Astrocyte of the cerebellum (primary cell): ENCODE results near the gene ENTPD2.

Experiments used
- DNase-seq: peaks from one replicate; pipeline ENCODE4 v3.0.0-alpha.2; 2011; ENCODE audit warnings: low read depth
- H3K4me3 ChIP-seq: 2 replicates; pipeline ENCODE4 v1.5.1; 2011; ENCODE audit warnings: mild to moderate bottlenecking, low read depth, low read length, moderate library complexity
- CTCF ChIP-seq: IDR thresholded peaks from 2 replicates; pipeline ENCODE4 v1.5.1; 2012; ENCODE audit warnings: low read length, low read depth, moderate library complexity, mild to moderate bottlenecking; ENCODE audit errors: missing control alignments
- in situ Hi-C: cut with HindIII; loops from 2 replicates; pipeline ENCODE4 v1.10.0; 2017; ENCODE audit warnings: low sequenced_read_pairs

ENTPD2 gene

GRCh38 chr9:137045294-137046087 is 8.4 kb downstream of the ENTPD2 start:
- no peak for DNase-seq
- in situ Hi-C loops: loop anchor here (25.0 kb wide), 1 partner anchor 258 kb away; the partner anchor contains the start of genes CCDC183 and TMEM141
- H3K4me3 ChIP-seq: peak overlapping the region; percentile 52
- TF ChIP-seq CTCF: no peak

GRCh38 chr9:137044502-137045177 is 9.2 kb downstream of the ENTPD2 start:
- peak overlapping the region; percentile 52 for H3K4me3 ChIP-seq
- in situ Hi-C loops: loop anchor here (25.0 kb wide), 1 partner anchor 257 kb away; the partner anchor contains the start of genes CCDC183 and TMEM141
- no peak for DNase-seq
- TF ChIP-seq CTCF: no peak

- no peak for DNase-seq
- TF ChIP-seq CTCF: no peak
- in situ Hi-C loops: loop anchor here (25.0 kb wide), 1 partner anchor 257 kb away; the partner anchor contains the start of genes CCDC183 and TMEM141
- no peak overlapping the region for H3K4me3 ChIP-seq
Measured at GRCh38 chr9:137044037-137044436, 9.8 kb downstream of the ENTPD2 start.

- no peak for TF ChIP-seq CTCF
- in situ Hi-C loops: loop anchor here (25.0 kb wide), 1 partner anchor 256 kb away; the partner anchor contains the start of genes CCDC183 and TMEM141
- no peak for DNase-seq
- H3K4me3 ChIP-seq: no peak overlapping the region
Measured at GRCh38 chr9:137042751-137043727, 10.8 kb downstream of the ENTPD2 start.

GRCh38 chr9:137041124-137041523 is 12.7 kb downstream of the ENTPD2 start:
- in situ Hi-C loops: loop anchor here (25.0 kb wide), 1 partner anchor 254 kb away; the partner anchor contains the start of genes CCDC183 and TMEM141
- no peak overlapping the region for H3K4me3 ChIP-seq
- no peak for TF ChIP-seq CTCF
- no peak for DNase-seq
